Keratinocyte (primary cell): Measurements from ENCODE around the gene ANKS1A.

ENCODE experiments used
- EZH2 ChIP-seq: IDR thresholded peaks from one replicate; pipeline ENCODE4 v1.6.1; 2012; ENCODE audit warnings: inconsistent platforms, mild to moderate bottlenecking, low read length, moderate library complexity
- TF ChIP-seq, protein P1 (sequence below), 3 experiments: IDR thresholded peaks in 1 of 3; conservative IDR thresholded peaks in 1 of 3; optimal IDR thresholded peaks in 1 of 3; 2 replicates in 2 of 3; 3 replicates in 1 of 3; pipeline versions ENCODE3 to v1.5.1; 2011; ENCODE audit warnings: low read length in 3 of 3, mild to moderate bottlenecking in 3 of 3, moderate library complexity in 2 of 3, control low read depth in 1 of 3, inconsistent platforms in 1 of 3; ENCODE audit not compliant: insufficient read depth in 2 of 3; ENCODE audit errors: extremely low read depth in 1 of 3

DNA sequence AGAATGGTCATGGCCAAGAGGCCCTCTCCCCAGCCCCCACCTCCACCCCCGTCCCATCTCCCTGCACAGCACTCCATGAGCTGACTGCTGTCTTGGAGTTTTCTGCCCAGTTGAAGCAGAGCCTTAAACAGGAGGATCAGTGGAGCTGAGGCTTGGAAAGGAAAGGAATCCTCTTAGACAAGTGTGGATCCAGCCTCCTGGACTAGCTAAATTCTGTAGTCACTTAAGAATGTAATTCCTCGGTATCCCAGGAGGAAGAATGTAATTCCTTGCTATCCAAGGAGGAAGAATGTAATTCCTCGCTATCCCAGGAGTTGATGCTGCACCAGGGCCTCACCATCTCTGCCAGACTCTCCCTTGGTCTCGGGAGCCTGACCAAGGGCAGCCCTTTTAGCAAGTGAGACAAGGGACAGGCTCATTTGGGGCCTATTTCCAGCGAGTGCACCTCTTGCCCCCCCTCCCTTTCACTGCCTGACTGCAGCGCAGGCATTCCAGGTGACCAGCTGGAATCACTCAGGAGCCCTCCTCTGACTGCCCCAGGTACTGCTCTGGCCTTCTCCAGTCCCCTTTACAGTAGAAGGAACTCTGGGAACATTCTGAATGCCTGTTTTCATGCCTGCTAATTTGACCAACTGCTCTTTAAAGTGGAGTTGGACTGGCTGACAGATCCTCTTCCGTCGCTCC is 175.8 kb downstream of the ANKS1A start:
- TF ChIP-seq, protein P1, sequence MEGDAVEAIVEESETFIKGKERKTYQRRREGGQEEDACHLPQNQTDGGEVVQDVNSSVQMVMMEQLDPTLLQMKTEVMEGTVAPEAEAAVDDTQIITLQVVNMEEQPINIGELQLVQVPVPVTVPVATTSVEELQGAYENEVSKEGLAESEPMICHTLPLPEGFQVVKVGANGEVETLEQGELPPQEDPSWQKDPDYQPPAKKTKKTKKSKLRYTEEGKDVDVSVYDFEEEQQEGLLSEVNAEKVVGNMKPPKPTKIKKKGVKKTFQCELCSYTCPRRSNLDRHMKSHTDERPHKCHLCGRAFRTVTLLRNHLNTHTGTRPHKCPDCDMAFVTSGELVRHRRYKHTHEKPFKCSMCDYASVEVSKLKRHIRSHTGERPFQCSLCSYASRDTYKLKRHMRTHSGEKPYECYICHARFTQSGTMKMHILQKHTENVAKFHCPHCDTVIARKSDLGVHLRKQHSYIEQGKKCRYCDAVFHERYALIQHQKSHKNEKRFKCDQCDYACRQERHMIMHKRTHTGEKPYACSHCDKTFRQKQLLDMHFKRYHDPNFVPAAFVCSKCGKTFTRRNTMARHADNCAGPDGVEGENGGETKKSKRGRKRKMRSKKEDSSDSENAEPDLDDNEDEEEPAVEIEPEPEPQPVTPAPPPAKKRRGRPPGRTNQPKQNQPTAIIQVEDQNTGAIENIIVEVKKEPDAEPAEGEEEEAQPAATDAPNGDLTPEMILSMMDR (optimal IDR thresholded peaks at IDR 0.05 in 1 of 3, IDR thresholded peaks at IDR 0.05 in 1 of 3, conservative IDR thresholded peaks at IDR 0.05 in 1 of 3; ENCODE audit: extremely low read depth in 1 of 3, insufficient read depth in 2 of 3, low read length in 3 of 3): no peak
- TF ChIP-seq EZH2: no peak
